Measurements from ENCODE around the gene RAP2C. TPM values are rescaled to one million over a fixed set of nuclear protein-coding genes. Genes with fewer than 3 reads are reported as not detected.
"Not testable (repeated sequence)": the region's sequence is repeated elsewhere in the genome, so short reads cannot be mapped to it uniquely, and the experiment has no call there.

RAP2C gene
- total RNA-seq, 2 experiments from 2014 or later: 27.4 to 32.2 TPM

GRCh38 chrX:132163094-132163493, 56.2 kb downstream of the RAP2C start:
- DNase-seq; H3K36me3 Mint-ChIP-seq (ENCODE audit: low read depth); H3K4me3 Mint-ChIP-seq; CTCF ChIA-PET; ATAC-seq; H3K27ac Mint-ChIP-seq; H3K4me1 Mint-ChIP-seq (ENCODE audit: low read depth); POLR2A ChIA-PET; H3K27me3 Mint-ChIP-seq (ENCODE audit: low read depth); H3K9me3 Mint-ChIP-seq (ENCODE audit: insufficient read depth): not testable (repeated sequence)

- Mint-ChIP-seq H3K9me3 (ENCODE audit: insufficient read depth) (no peaks in the 10 kb centered on the region), H3K4me3 (no peak overlapping the region), H3K27ac (no peak overlapping the region), H3K4me1 (ENCODE audit: low read depth) (no peaks in the 10 kb centered on the region), H3K36me3 (ENCODE audit: low read depth) (no peaks in the 10 kb centered on the region), H3K27me3 (ENCODE audit: low read depth) (peaks cover 3% of the 10 kb centered on the region)
- POLR2A ChIA-PET: no interaction called here
- ATAC-seq: no peak
- no peak for DNase-seq
- CTCF ChIA-PET: no interaction called here
Observed at GRCh38 chrX:132153166-132153565, 66.1 kb downstream of the RAP2C start.

Other genes with a start within 250 kb of the RAP2C start
- gene STK26, start 196.1 kb downstream of the RAP2C start, total RNA-seq: 10 to 100 TPM; 56.0 to 60.2 TPM
- not detected for gene FRMD7, start 91.4 kb downstream of the RAP2C start, total RNA-seq

All from activated CD8-positive, alpha-beta T cell treated with anti-CD3 and anti-CD28 coated beads, Interleukin-2, amount 10 ng/mL, durations not matched to agents 7 days and 5 days (primary cell).